Right lung (tissue), 5 donors: ENCODE data around the gene AOC1. TPM values are rescaled to one million over a fixed set of nuclear protein-coding genes. Genes with fewer than 3 reads are reported as not detected.

ENCODE experiments used
- DNase-seq, 2 donors: peaks; one replicate each; pipeline ENCODE4 v3.0.0-alpha.2; 2013
- polyA plus RNA-seq, 5 donors: library from polyadenylated mRNA; unstranded; fragments of 120-200 nt; gene quantifications; one replicate each; pipeline versions ENCODE4 v1.2.1 to v1.2.3, GENCODE V29; 2013; ENCODE audit warnings: inconsistent platforms in 1 of 5, low replicate concordance in 1 of 5; ENCODE audit not compliant: insufficient read length in 5 of 5, insufficient read depth in 1 of 5

AOC1 gene
- polyA plus RNA-seq, 5 donors = 0.53 to 0.97 (median 0.66) TPM

GRCh38 chr7:150857276-150858055 is 5.1 kb downstream of the AOC1 start:
- no peak for DNase-seq

GRCh38 chr7:150858236-150859197 is 6.2 kb downstream of the AOC1 start:
- no peak for DNase-seq

- no peak for DNase-seq
These were observed 8.1 kb downstream of the AOC1 start for GRCh38 chr7:150860291-150860977.

- no peak for DNase-seq
These were observed 8.6 kb downstream of the AOC1 start for GRCh38 chr7:150860978-150861295.

- no peak for DNase-seq
These were observed 10.0 kb downstream of the AOC1 start for GRCh38 chr7:150862356-150862755.

GRCh38 chr7:150863946-150864345 is 11.6 kb downstream of the AOC1 start:
- no peak for DNase-seq

- no peak for DNase-seq
These were observed 14.7 kb downstream of the AOC1 start for GRCh38 chr7:150866932-150867564.

- no peak for DNase-seq
These were observed 15.3 kb downstream of the AOC1 start for GRCh38 chr7:150867605-150868004.

- no peak for DNase-seq
These were observed 17.1 kb downstream of the AOC1 start for GRCh38 chr7:150869467-150869866.

GRCh38 chr7:150871601-150872000 is 19.3 kb downstream of the AOC1 start:
- DNase-seq = no peak

- DNase-seq = no peak
These were observed 22.3 kb downstream of the AOC1 start for GRCh38 chr7:150874401-150875198.

- DNase-seq = no peak
These were observed 23.5 kb downstream of the AOC1 start for GRCh38 chr7:150875791-150876190.

GRCh38 chr7:150876817-150877526 is 24.7 kb downstream of the AOC1 start:
- peak; percentile 77 to 90 for DNase-seq

GRCh38 chr7:150877536-150877935 is 25.2 kb downstream of the AOC1 start:
- DNase-seq = no peak

- DNase-seq = no peak
These were observed 27.0 kb downstream of the AOC1 start for GRCh38 chr7:150879345-150879744.

GRCh38 chr7:150881189-150881588 is 28.9 kb downstream of the AOC1 start:
- no peak for DNase-seq

GRCh38 chr7:150890853-150891584 is 38.7 kb downstream of the AOC1 start:
- DNase-seq = no peak

GRCh38 chr7:150891740-150892139 is 39.4 kb downstream of the AOC1 start:
- DNase-seq = no peak

- no peak for DNase-seq
These were observed 43.5 kb downstream of the AOC1 start for GRCh38 chr7:150895809-150896208.
